Central memory CD8-positive, alpha-beta T cell (primary cell): ENCODE results near the gene NUDT16L1.
A peak's percentile ranks its signal among the peaks of the same experiment; 100 is the strongest.

ENCODE experiments used
- ATAC-seq: fragments of 150-1000 bp; cut with Tn5 transposase; replicated peaks from 2 replicates; pipeline ENCODE4 v1.10.0; 2022; ENCODE audit warnings: mild to moderate bottlenecking, moderate FRiP score, moderate number of reproducible peaks; ENCODE audit not compliant: poor library complexity, severe bottlenecking; ENCODE audit errors: extremely low read depth
- DNase-seq, 2 donors: peaks; one replicate each; pipeline ENCODE4 v3.0.0; 2021; ENCODE audit warnings: low spot score in 2 of 2
- H3K27ac Mint-ChIP-seq: one replicate; pipeline ENCODE4 v1.8.0; 2022; ENCODE audit warnings: low read depth, mild to moderate bottlenecking, moderate library complexity, mixed read lengths
- H3K27me3 Mint-ChIP-seq: one replicate; pipeline ENCODE4 v1.8.0; 2022; ENCODE audit warnings: mixed read lengths
- H3K36me3 Mint-ChIP-seq: one replicate; pipeline ENCODE4 v1.8.0; 2022; ENCODE audit warnings: mild to moderate bottlenecking, moderate library complexity, mixed read lengths; ENCODE audit not compliant: insufficient read depth
- H3K4me1 Mint-ChIP-seq: one replicate; pipeline ENCODE4 v1.8.0; 2022; ENCODE audit warnings: mixed read lengths
- H3K4me3 Mint-ChIP-seq: one replicate; pipeline ENCODE4 v1.8.0; 2022; ENCODE audit warnings: mild to moderate bottlenecking, moderate library complexity, mixed read lengths
- H3K9me3 Mint-ChIP-seq: one replicate; pipeline ENCODE4 v1.8.0; 2022; ENCODE audit warnings: mixed read lengths

The NUDT16L1 gene

GRCh38 chr16:4696905-4697847, 3.8 kb downstream of the NUDT16L1 start:
- Mint-ChIP-seq H3K4me3 (no peak overlapping the region), H3K9me3 (no peaks in the 10 kb centered on the region), H3K27ac (no peak overlapping the region), H3K27me3 (no peaks in the 10 kb centered on the region), H3K36me3 (peaks cover 56% of the 10 kb centered on the region), H3K4me1 (peaks cover 10% of the 10 kb centered on the region)
- DNase-seq, result no peak
- no peak for ATAC-seq

- ATAC-seq, result no peak
- peaks cover 6% of the 10 kb centered on the region for H3K4me1 Mint-ChIP-seq
- H3K27ac Mint-ChIP-seq, result no peak overlapping the region
- no peak for DNase-seq
- H3K9me3 Mint-ChIP-seq, result no peaks in the 10 kb centered on the region
- H3K4me3 Mint-ChIP-seq, result no peak overlapping the region
- H3K27me3 Mint-ChIP-seq, result no peaks in the 10 kb centered on the region
- H3K36me3 Mint-ChIP-seq, result peaks cover 53% of the 10 kb centered on the region
Measured at GRCh38 chr16:4697848-4698291, 4.5 kb downstream of the NUDT16L1 start.

GRCh38 chr16:4698321-4699045, 5.1 kb downstream of the NUDT16L1 start:
- H3K4me1 Mint-ChIP-seq, result peaks cover 6% of the 10 kb centered on the region
- H3K27me3 Mint-ChIP-seq, result no peaks in the 10 kb centered on the region
- H3K9me3 Mint-ChIP-seq, result no peaks in the 10 kb centered on the region
- peaks cover 49% of the 10 kb centered on the region for H3K36me3 Mint-ChIP-seq
- no peak overlapping the region for H3K4me3 Mint-ChIP-seq
- DNase-seq (no peak), ATAC-seq (no peak)
- no peak overlapping the region for H3K27ac Mint-ChIP-seq

- no peak overlapping the region for H3K27ac Mint-ChIP-seq
- H3K27me3 Mint-ChIP-seq, result no peaks in the 10 kb centered on the region
Measured at GRCh38 chr16:4699046-4699556, 5.7 kb downstream of the NUDT16L1 start.

GRCh38 chr16:4700380-4700996, 7.1 kb downstream of the NUDT16L1 start:
- H3K27me3 Mint-ChIP-seq, result no peaks in the 10 kb centered on the region
- H3K36me3 Mint-ChIP-seq, result peaks cover 40% of the 10 kb centered on the region
- peaks cover 2% of the 10 kb centered on the region for H3K4me1 Mint-ChIP-seq
- H3K4me3 Mint-ChIP-seq, result no peak overlapping the region
- no peaks in the 10 kb centered on the region for H3K9me3 Mint-ChIP-seq
- peak; percentile 66 for ATAC-seq
- no peak overlapping the region for H3K27ac Mint-ChIP-seq
- DNase-seq, result no peak

More at GRCh38 chr16:4699046-4699556, 5.7 kb downstream of the NUDT16L1 start:
- peaks cover 6% of the 10 kb centered on the region for H3K4me1 Mint-ChIP-seq
- no peak overlapping the region for H3K4me3 Mint-ChIP-seq
- H3K36me3 Mint-ChIP-seq, result peaks cover 48% of the 10 kb centered on the region
- DNase-seq (no peak), ATAC-seq (no peak)
- H3K9me3 Mint-ChIP-seq, result no peaks in the 10 kb centered on the region

- H3K36me3 Mint-ChIP-seq, result peaks cover 37% of the 10 kb centered on the region
- ATAC-seq (no peak), DNase-seq (no peak)
- H3K4me3 Mint-ChIP-seq, result no peak overlapping the region
- H3K27ac Mint-ChIP-seq, result no peak overlapping the region
- no peaks in the 10 kb centered on the region for H3K9me3 Mint-ChIP-seq
- no peaks in the 10 kb centered on the region for H3K27me3 Mint-ChIP-seq
- no peaks in the 10 kb centered on the region for H3K4me1 Mint-ChIP-seq
Measured at GRCh38 chr16:4700997-4701743, 7.8 kb downstream of the NUDT16L1 start.

GRCh38 chr16:4701791-4702465, 8.6 kb downstream of the NUDT16L1 start:
- H3K36me3 Mint-ChIP-seq, result peaks cover 30% of the 10 kb centered on the region

GRCh38 chr16:4702466-4702808, 9.1 kb downstream of the NUDT16L1 start:
- no peak for DNase-seq
- Mint-ChIP-seq H3K27me3 (no peaks in the 10 kb centered on the region), H3K27ac (no peak overlapping the region), H3K4me1 (peaks cover 5% of the 10 kb centered on the region), H3K9me3 (no peaks in the 10 kb centered on the region), H3K36me3 (peaks cover 27% of the 10 kb centered on the region), H3K4me3 (no peak overlapping the region)
- no peak for ATAC-seq

More at GRCh38 chr16:4701791-4702465, 8.6 kb downstream of the NUDT16L1 start:
- Mint-ChIP-seq H3K4me3 (no peak overlapping the region), H3K9me3 (no peaks in the 10 kb centered on the region), H3K27me3 (no peaks in the 10 kb centered on the region), H3K4me1 (peaks cover 5% of the 10 kb centered on the region), H3K27ac (no peak overlapping the region)
- no peak for DNase-seq
- no peak for ATAC-seq

GRCh38 chr16:4703906-4704305, 10.5 kb downstream of the NUDT16L1 start:
- peaks cover 21% of the 10 kb centered on the region for H3K36me3 Mint-ChIP-seq
- H3K4me1 Mint-ChIP-seq, result peaks cover 5% of the 10 kb centered on the region
- no peak overlapping the region for H3K4me3 Mint-ChIP-seq

GRCh38 chr16:4704491-4704890, 11.1 kb downstream of the NUDT16L1 start:
- no peak for ATAC-seq
- H3K4me1 Mint-ChIP-seq, result peaks cover 5% of the 10 kb centered on the region
- no peak overlapping the region for H3K4me3 Mint-ChIP-seq
- H3K27ac Mint-ChIP-seq, result no peak overlapping the region
- no peaks in the 10 kb centered on the region for H3K9me3 Mint-ChIP-seq
- peaks cover 17% of the 10 kb centered on the region for H3K36me3 Mint-ChIP-seq
- no peak for DNase-seq
- no peaks in the 10 kb centered on the region for H3K27me3 Mint-ChIP-seq

More at GRCh38 chr16:4703906-4704305, 10.5 kb downstream of the NUDT16L1 start:
- no peak overlapping the region for H3K27ac Mint-ChIP-seq
- DNase-seq, result no peak
- H3K27me3 Mint-ChIP-seq, result no peaks in the 10 kb centered on the region
- ATAC-seq, result no peak
- no peaks in the 10 kb centered on the region for H3K9me3 Mint-ChIP-seq

GRCh38 chr16:4704913-4705312, 11.6 kb downstream of the NUDT16L1 start:
- Mint-ChIP-seq H3K36me3 (peaks cover 17% of the 10 kb centered on the region), H3K4me1 (peaks cover 5% of the 10 kb centered on the region), H3K27me3 (no peaks in the 10 kb centered on the region), H3K27ac (peak overlapping the region; percentile 38), H3K4me3 (no peak overlapping the region), H3K9me3 (no peaks in the 10 kb centered on the region)
- no peak for ATAC-seq
- DNase-seq, result no peak
